ENCODE data around the gene SPATA2. TPM values are rescaled to one million over a fixed set of nuclear protein-coding genes. Genes with fewer than 3 reads are reported as not detected.

The SPATA2 gene
- total and polyA plus RNA-seq, 2 of the 13 experiments (the other 11 are each of a cell fraction or from before 2014, with no cell fraction given): 3.2 to 8.7 TPM

- TF ChIP-seq FOSL2 (CRISPR knock-in tag; IDR thresholded peaks at IDR 0.05): 0 out of 2 replicates have a peak, but pooled peaks have one; percentile 3
- peak; percentile 55; the same call in 1 of the 2 replicates for TF ChIP-seq ZNF251 (CRISPR knock-in tag; IDR thresholded peaks at IDR 0.05)
- no peak; the same call in 1 of the 2 replicates for TF ChIP-seq ZBTB42 (CRISPR knock-in tag; IDR thresholded peaks at IDR 0.05)
- 0 out of 2 replicates have a peak, but pooled peaks have one; percentile 33 for TF ChIP-seq MTERF4 (CRISPR knock-in tag; IDR thresholded peaks at IDR 0.05)
- TF ChIP-seq TAF1 (CRISPR knock-in tag; IDR thresholded peaks at IDR 0.05): no peak
- TF ChIP-seq, protein P1, sequence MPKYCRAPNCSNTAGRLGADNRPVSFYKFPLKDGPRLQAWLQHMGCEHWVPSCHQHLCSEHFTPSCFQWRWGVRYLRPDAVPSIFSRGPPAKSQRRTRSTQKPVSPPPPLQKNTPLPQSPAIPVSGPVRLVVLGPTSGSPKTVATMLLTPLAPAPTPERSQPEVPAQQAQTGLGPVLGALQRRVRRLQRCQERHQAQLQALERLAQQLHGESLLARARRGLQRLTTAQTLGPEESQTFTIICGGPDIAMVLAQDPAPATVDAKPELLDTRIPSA (CRISPR knock-in tag; IDR thresholded peaks at IDR 0.05; ENCODE audit: borderline replicate concordance): 0 out of 2 replicates have a peak, but pooled peaks have one; percentile 42
- 0 out of 2 replicates have a peak, but pooled peaks have one; percentile 16 for TF ChIP-seq ZNF292 (CRISPR knock-in tag; IDR thresholded peaks at IDR 0.05; ENCODE audit: borderline replicate concordance, low read depth)
- peak; percentile 15; the same call in 1 of the 2 replicates for TF ChIP-seq EED (CRISPR knock-in tag; IDR thresholded peaks at IDR 0.05)
- TF ChIP-seq ZNF138 (CRISPR knock-in tag; IDR thresholded peaks at IDR 0.05; ENCODE audit: low read depth): peak; percentile 27; the same call in 1 of the 2 replicates
- TF ChIP-seq HNF1B (CRISPR knock-in tag; IDR thresholded peaks at IDR 0.05): peak; percentile 56; the same call in 1 of the 2 replicates
- TF ChIP-seq, protein P2, sequence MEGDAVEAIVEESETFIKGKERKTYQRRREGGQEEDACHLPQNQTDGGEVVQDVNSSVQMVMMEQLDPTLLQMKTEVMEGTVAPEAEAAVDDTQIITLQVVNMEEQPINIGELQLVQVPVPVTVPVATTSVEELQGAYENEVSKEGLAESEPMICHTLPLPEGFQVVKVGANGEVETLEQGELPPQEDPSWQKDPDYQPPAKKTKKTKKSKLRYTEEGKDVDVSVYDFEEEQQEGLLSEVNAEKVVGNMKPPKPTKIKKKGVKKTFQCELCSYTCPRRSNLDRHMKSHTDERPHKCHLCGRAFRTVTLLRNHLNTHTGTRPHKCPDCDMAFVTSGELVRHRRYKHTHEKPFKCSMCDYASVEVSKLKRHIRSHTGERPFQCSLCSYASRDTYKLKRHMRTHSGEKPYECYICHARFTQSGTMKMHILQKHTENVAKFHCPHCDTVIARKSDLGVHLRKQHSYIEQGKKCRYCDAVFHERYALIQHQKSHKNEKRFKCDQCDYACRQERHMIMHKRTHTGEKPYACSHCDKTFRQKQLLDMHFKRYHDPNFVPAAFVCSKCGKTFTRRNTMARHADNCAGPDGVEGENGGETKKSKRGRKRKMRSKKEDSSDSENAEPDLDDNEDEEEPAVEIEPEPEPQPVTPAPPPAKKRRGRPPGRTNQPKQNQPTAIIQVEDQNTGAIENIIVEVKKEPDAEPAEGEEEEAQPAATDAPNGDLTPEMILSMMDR (CRISPR knock-in tag; IDR thresholded peaks at IDR 0.05): peak; percentile 38
- TF ChIP-seq MEF2D (CRISPR knock-in tag; IDR thresholded peaks at IDR 0.05): 0 out of 2 replicates have a peak, but pooled peaks have one; percentile 27
- peak; percentile 63; the same call in 1 of the 2 replicates for TF ChIP-seq ZNF253 (CRISPR knock-in tag; IDR thresholded peaks at IDR 0.05; ENCODE audit: borderline replicate concordance)
- peak; percentile 42; the same call in 1 of the 2 replicates for TF ChIP-seq ADNP (CRISPR knock-in tag; IDR thresholded peaks at IDR 0.05)
- peak; percentile 24 for TF ChIP-seq GABPA (IDR thresholded peaks at IDR 0.05; ENCODE audit: low read depth, low read length)
- TF ChIP-seq GABPA (CRISPR knock-in tag; IDR thresholded peaks at IDR 0.05; ENCODE audit: low read depth): no peak; the same call in 1 of the 2 replicates
- TF ChIP-seq, protein P3, sequence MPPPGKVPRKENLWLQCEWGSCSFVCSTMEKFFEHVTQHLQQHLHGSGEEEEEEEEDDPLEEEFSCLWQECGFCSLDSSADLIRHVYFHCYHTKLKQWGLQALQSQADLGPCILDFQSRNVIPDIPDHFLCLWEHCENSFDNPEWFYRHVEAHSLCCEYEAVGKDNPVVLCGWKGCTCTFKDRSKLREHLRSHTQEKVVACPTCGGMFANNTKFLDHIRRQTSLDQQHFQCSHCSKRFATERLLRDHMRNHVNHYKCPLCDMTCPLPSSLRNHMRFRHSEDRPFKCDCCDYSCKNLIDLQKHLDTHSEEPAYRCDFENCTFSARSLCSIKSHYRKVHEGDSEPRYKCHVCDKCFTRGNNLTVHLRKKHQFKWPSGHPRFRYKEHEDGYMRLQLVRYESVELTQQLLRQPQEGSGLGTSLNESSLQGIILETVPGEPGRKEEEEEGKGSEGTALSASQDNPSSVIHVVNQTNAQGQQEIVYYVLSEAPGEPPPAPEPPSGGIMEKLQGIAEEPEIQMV (CRISPR knock-in tag; IDR thresholded peaks at IDR 0.05; ENCODE audit: low read depth): 0 out of 2 replicates have a peak, but pooled peaks have one; percentile 35
- 0 out of 2 replicates have a peak, but pooled peaks have one; percentile 23 for TF ChIP-seq ZNF232 (CRISPR knock-in tag; IDR thresholded peaks at IDR 0.05; ENCODE audit: borderline replicate concordance)
- TF ChIP-seq GATAD1 (CRISPR knock-in tag; IDR thresholded peaks at IDR 0.05): peak; percentile 31; the same call in 1 of the 2 replicates
- TF ChIP-seq ZNF572 (CRISPR knock-in tag; IDR thresholded peaks at IDR 0.05): peak; percentile 69; the same call in 1 of the 2 replicates
- TF ChIP-seq SP4 (CRISPR knock-in tag; IDR thresholded peaks at IDR 0.05): no peak; the same call in 1 of the 2 replicates
Measured at GRCh38 chr20:49914310-49915117, 815 bp downstream of the SPATA2 start (continued).

Measured in HepG2 (cell line).